ENCODE results near the gene STUM. TPM values are rescaled to one million over a fixed set of nuclear protein-coding genes. Genes with fewer than 3 reads are reported as not detected.

STUM gene
- total RNA-seq, 1 donor = not detected

GRCh38 chr1:226625832-226626576 is 77.4 kb downstream of the STUM start:
- Histone ChIP-seq H3K9me3 (ENCODE audit: low read depth, low read length) (no peaks in the 10 kb centered on the region), H3K27me3 (ENCODE audit: insufficient read depth, low read length) (no peaks in the 10 kb centered on the region), H3K4me3 (ENCODE audit: low read length) (no peak overlapping the region), H3K4me1 (ENCODE audit: insufficient read depth, low read length) (peaks cover 5% of the 10 kb centered on the region)

- Histone ChIP-seq H3K27me3 (ENCODE audit: insufficient read depth, low read length) (no peaks in the 10 kb centered on the region), H3K4me3 (ENCODE audit: low read length) (no peak overlapping the region), H3K9me3 (ENCODE audit: low read depth, low read length) (no peaks in the 10 kb centered on the region)
Measured at GRCh38 chr1:226626577-226626956, 78.0 kb downstream of the STUM start.

DNA sequence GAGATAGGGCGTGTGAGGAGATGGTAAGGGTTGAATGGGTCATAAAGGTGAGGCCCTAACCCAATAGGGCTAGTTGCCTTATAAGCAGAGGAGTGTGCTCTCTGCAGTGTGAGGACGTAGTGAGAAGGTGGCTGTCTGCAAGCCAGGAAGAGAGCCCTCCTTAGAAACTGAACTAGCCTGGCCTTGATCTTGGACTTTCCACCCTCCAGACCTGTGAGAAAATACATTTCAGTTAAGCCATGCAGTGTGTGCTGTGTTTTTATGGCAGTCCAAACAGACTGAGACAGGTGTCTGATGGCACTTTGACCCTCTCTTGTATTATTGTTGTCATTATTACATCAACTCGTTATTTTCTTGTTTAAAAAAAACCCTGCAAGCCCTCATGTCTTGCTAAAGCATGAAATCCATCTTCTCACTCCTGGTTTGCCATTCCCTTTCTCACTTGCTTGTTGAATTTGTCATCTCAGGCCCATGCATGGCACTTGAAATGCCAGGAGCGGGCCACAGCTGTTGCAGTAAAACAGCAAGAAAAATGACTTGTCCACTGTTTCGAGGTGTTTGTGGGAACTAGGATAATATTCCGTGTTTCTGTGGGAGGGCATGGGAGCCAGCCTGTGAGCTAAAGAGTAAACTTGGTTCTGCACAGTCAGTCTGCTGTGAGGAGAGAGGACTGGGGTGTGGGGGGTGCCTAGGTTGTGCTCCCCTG is 78.6 kb downstream of the STUM start:
- Histone ChIP-seq H3K4me3 (ENCODE audit: low read length) (no peak overlapping the region), H3K4me1 (ENCODE audit: insufficient read depth, low read length) (peaks cover 5% of the 10 kb centered on the region), H3K27me3 (ENCODE audit: insufficient read depth, low read length) (no peaks in the 10 kb centered on the region), H3K9me3 (ENCODE audit: low read depth, low read length) (no peaks in the 10 kb centered on the region)

More at GRCh38 chr1:226626577-226626956, 78.0 kb downstream of the STUM start:
- peaks cover 5% of the 10 kb centered on the region for H3K4me1 ChIP-seq (ENCODE audit: insufficient read depth, low read length)

DNA sequence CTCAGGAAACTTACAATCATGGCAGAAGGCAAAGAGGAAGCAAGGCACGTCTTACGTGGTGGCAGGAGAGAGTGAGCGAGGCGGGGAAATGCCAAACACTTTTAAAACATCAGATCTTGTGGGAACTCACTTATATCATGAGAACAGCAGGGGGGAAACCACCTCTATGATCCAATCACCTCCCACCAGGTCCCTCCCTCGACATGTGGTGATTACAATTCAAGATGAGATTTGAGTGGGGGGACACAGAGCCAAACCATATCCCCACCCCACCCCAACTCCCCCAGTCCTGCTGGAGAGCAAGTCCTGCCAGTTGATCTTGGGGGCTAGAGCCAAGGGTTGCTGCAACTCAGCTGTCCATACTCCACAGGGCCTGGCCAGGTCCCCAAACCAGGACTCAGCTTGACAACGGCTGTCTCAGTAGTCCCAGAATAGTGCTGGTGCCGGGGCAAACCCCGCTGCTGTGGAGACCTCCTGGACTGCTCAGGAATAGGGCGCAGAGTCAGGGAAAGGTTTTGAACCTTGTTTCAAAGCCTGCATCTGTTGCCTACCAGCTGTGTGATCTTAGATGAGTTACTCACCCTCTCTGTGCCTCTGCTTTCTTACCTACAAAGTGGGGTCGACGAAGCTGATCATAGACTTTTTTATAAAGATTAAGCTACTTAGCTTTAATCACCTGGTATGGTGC is 79.5 kb downstream of the STUM start:
- Histone ChIP-seq H3K4me3 (ENCODE audit: low read length) (no peak overlapping the region), H3K9me3 (ENCODE audit: low read depth, low read length) (no peaks in the 10 kb centered on the region), H3K4me1 (ENCODE audit: insufficient read depth, low read length) (peaks cover 10% of the 10 kb centered on the region), H3K27me3 (ENCODE audit: insufficient read depth, low read length) (no peaks in the 10 kb centered on the region)

DNA sequence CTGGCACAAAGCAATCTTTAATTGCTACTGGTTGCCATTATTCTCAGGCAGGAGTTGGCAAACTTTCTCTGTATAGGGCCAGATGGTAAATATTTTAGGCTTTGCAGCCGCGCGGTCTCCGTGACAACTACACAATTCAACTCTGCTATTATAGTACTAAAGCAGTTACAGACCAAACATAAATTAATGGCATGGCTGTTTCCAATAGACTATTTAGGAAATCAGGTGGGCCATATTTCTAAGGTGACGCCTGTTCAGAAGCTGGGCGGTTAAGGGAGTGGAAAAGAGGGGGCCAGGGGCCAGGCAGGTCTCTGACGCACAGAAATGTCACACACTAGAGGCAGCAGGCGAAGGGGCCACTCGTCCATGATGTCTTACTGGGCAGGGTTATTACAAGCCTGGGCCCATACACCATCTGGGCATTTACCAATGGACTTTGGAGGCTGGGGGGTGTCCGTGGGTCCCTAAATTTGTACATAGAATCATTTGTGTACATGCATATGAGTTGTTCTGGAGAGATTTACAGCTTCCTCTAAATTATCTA is 80.1 kb downstream of the STUM start:
- peaks cover 17% of the 10 kb centered on the region for H3K4me1 ChIP-seq (ENCODE audit: insufficient read depth, low read length)

GRCh38 chr1:226629210-226629895 is 80.8 kb downstream of the STUM start:
- Histone ChIP-seq H3K9me3 (ENCODE audit: low read depth, low read length) (no peaks in the 10 kb centered on the region), H3K4me3 (ENCODE audit: low read length) (no peak overlapping the region), H3K27me3 (ENCODE audit: insufficient read depth, low read length) (no peaks in the 10 kb centered on the region), H3K4me1 (ENCODE audit: insufficient read depth, low read length) (peaks cover 23% of the 10 kb centered on the region)

More for the DNA sequence above, 80.1 kb downstream of the STUM start:
- H3K27me3 ChIP-seq (ENCODE audit: insufficient read depth, low read length) = no peaks in the 10 kb centered on the region
- no peaks in the 10 kb centered on the region for H3K9me3 ChIP-seq (ENCODE audit: low read depth, low read length)
- H3K4me3 ChIP-seq (ENCODE audit: low read length) = no peak overlapping the region

DNA sequence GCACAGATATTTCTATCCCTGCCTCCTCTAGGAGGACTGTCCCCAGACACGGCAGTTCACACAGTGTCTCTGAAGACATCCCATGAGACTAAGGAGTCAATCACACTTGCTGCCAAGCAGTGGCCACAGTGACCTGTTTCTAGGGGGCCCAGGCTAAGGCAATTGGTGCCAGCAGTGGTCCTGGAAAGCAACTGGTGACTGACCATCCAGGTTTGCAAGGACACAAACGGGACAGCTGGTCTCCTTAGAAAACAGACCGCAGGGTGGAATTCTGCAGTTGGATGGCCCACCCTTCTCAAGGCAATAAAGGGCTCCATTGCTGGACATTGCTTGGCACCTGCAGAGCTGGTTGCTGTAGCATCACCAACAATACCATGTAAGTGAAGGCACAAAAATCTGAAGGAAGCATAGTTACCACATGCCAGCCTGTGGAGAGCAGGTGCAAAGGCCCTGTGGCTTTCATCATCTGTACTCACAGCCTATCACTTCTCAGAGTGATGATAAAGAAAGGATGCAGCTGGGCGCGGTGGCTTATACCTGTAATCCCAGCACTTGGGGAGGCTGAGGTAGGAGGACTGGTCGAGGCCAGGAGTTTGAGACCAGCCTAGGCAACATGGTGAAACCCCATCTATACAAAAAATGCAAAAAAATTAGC is 81.5 kb downstream of the STUM start:
- no peaks in the 10 kb centered on the region for H3K9me3 ChIP-seq (ENCODE audit: low read depth, low read length)
- no peaks in the 10 kb centered on the region for H3K27me3 ChIP-seq (ENCODE audit: insufficient read depth, low read length)
- no peak overlapping the region for H3K4me3 ChIP-seq (ENCODE audit: low read length)
- peaks cover 30% of the 10 kb centered on the region for H3K4me1 ChIP-seq (ENCODE audit: insufficient read depth, low read length)

- H3K4me1 ChIP-seq (ENCODE audit: insufficient read depth, low read length) = peaks cover 36% of the 10 kb centered on the region
- no peaks in the 10 kb centered on the region for H3K27me3 ChIP-seq (ENCODE audit: insufficient read depth, low read length)
- H3K4me3 ChIP-seq (ENCODE audit: low read length) = no peak overlapping the region
- H3K9me3 ChIP-seq (ENCODE audit: low read depth, low read length) = no peaks in the 10 kb centered on the region
Measured at GRCh38 chr1:226630592-226630991, 82.0 kb downstream of the STUM start.

DNA sequence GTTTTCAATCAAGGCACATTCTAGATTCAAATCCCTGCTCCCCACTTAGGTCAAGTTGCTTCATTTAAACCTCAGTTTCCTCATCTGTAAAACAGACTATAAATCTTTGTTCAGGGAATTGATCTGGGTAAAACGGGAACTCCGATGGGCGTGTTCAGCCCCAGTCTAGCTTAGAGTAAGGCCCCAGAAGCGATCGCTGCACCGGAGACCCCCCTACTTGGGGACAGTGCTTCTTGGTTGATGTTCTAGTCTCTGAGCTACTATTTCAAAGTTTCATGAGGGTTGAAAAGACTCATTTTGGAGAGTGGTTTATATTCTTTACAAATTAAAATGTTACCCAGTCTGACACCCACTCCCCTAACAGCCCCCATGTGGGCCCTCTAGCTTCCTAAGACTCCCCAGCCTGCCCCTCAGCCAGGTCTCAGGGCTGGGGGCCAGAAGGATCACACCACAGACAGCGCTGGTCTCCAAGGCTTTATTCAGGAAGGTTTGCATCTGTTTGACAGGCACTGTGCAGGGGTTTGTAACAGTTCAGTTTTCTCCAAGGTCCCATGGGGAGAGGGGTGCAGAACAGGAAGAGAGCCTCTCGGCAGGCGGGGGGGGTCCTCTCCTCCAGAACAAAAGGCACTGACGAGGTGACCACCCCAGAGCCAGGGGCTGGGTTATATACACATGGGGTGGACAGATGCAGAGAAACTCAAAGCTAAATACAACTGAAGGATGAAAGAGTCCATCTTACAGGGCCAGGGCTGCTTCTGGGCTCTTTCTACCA is 82.9 kb downstream of the STUM start:
- no peaks in the 10 kb centered on the region for H3K9me3 ChIP-seq (ENCODE audit: low read depth, low read length)
- no peak overlapping the region for H3K4me3 ChIP-seq (ENCODE audit: low read length)
- H3K4me1 ChIP-seq (ENCODE audit: insufficient read depth, low read length) = peaks cover 40% of the 10 kb centered on the region
- no peaks in the 10 kb centered on the region for H3K27me3 ChIP-seq (ENCODE audit: insufficient read depth, low read length)

GRCh38 chr1:226632169-226632879 is 83.8 kb downstream of the STUM start:
- Histone ChIP-seq H3K4me3 (ENCODE audit: low read length) (no peak overlapping the region), H3K27me3 (ENCODE audit: insufficient read depth, low read length) (no peaks in the 10 kb centered on the region), H3K9me3 (ENCODE audit: low read depth, low read length) (no peaks in the 10 kb centered on the region), H3K4me1 (ENCODE audit: insufficient read depth, low read length) (peaks cover 40% of the 10 kb centered on the region)

DNA sequence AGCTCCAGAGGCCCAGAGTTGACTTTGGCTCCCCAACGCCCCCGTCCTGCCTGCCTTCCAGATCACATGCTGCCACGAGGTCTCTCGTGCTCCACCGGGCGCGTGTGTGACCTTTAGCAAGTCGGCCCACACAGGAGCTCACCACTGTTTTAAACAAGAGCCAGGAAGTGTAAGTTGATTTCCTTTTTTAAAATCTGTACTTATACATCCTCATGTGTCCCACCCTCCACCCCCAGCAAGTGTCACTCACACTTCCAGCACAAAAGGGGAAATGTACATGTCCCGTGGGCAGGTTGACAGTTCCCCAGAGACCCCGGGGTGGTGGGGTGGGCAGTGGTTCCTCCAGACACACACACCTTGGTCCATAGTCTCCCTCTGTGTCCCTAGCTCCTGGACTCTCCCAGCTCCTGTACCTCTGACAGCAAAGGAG is 84.4 kb downstream of the STUM start:
- Histone ChIP-seq H3K9me3 (ENCODE audit: low read depth, low read length) (no peaks in the 10 kb centered on the region), H3K4me1 (ENCODE audit: insufficient read depth, low read length) (peaks cover 40% of the 10 kb centered on the region), H3K4me3 (ENCODE audit: low read length) (no peak overlapping the region), H3K27me3 (ENCODE audit: insufficient read depth, low read length) (no peaks in the 10 kb centered on the region)

DNA sequence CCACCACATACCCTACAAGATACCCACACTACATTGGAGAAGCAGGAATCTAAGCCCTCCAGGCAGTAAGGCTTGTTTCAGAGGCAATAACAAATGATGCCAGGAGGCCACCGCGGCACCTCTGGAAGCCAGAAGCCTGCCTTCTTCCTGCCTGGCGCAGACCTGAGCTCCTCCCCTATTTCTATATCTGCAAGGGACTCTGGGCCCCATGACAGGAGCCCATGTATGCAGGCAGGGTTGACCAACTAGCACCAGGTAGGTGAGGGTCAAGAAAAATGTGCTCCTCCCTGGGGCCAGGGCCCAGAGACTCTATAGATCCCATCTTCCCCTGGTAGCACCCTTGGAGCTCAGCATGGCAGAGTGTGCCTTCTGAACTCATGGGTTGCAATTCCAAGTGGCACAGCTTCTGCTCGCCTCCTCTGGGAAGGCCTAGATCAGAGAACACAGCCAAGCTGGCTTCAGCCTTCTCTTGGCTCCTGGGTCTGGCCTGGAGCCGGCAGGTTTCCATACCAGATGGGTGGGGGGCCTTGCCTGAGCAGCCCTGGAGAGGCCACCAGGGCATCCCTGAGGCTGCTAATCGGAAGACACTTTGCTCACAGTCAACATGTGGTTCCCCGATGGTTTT is 85.1 kb downstream of the STUM start:
- Histone ChIP-seq H3K9me3 (ENCODE audit: low read depth, low read length) (no peaks in the 10 kb centered on the region), H3K27me3 (ENCODE audit: insufficient read depth, low read length) (no peaks in the 10 kb centered on the region), H3K4me1 (ENCODE audit: insufficient read depth, low read length) (peaks cover 40% of the 10 kb centered on the region), H3K4me3 (ENCODE audit: low read length) (no peak overlapping the region)

- no peaks in the 10 kb centered on the region for H3K9me3 ChIP-seq (ENCODE audit: low read depth, low read length)
- H3K4me3 ChIP-seq (ENCODE audit: low read length) = no peak overlapping the region
- peaks cover 40% of the 10 kb centered on the region for H3K4me1 ChIP-seq (ENCODE audit: insufficient read depth, low read length)
- H3K27me3 ChIP-seq (ENCODE audit: insufficient read depth, low read length) = no peaks in the 10 kb centered on the region
Measured at GRCh38 chr1:226634166-226634588, 85.6 kb downstream of the STUM start.

Measured in mononuclear cell (primary cell).